Mucosa of stomach (tissue), 1 donor: ENCODE results near the gene SIN3B.
"Not testable (repeated sequence)": the region's sequence is repeated elsewhere in the genome, so short reads cannot be mapped to it uniquely, and the experiment has no call there.

Source experiments
- H3K27me3 ChIP-seq: one replicate; pipeline ENCODE4 v1.7.0; 2013; ENCODE audit warnings: mild to moderate bottlenecking, low read length; ENCODE audit not compliant: control insufficient read depth, insufficient read depth
- H3K36me3 ChIP-seq: one replicate; pipeline ENCODE4 v1.7.0; 2013; ENCODE audit warnings: low read length; ENCODE audit not compliant: control insufficient read depth, insufficient read depth
- H3K4me1 ChIP-seq: one replicate; pipeline ENCODE4 v1.7.0; 2013; ENCODE audit warnings: mild to moderate bottlenecking, low read length; ENCODE audit not compliant: control insufficient read depth, insufficient read depth
- H3K4me3 ChIP-seq: one replicate; pipeline ENCODE4 v1.7.0; 2013; ENCODE audit warnings: low read length
- H3K9ac ChIP-seq: one replicate; pipeline ENCODE4 v1.7.0; 2013; ENCODE audit warnings: mild to moderate bottlenecking, low read length, moderate library complexity
- H3K9me3 ChIP-seq: one replicate; pipeline ENCODE4 v1.7.0; 2013; ENCODE audit warnings: mild to moderate bottlenecking, low read length, moderate library complexity; ENCODE audit not compliant: control insufficient read depth
- donor health status: Pancreatic carcinoma.

Gene SIN3B

GRCh38 chr19:16829010-16829821, at the start of gene SIN3B:
TSS of gene SIN3B (plus strand) at chr19:16829398. CDS start at chr19:16829421, 23 bp downstream.
- Histone ChIP-seq H3K4me1 (peaks cover 30% of the 10 kb centered on the region), H3K4me3 (peak within 1 kb of the TSS; percentile 75), H3K9me3 (no peaks in the 10 kb centered on the region), H3K27me3 (no peaks in the 10 kb centered on the region), H3K9ac (peak within 1 kb of the TSS; percentile 91), H3K36me3 (no peaks in the 10 kb centered on the region)

- no peaks in the 10 kb centered on the region for H3K27me3 ChIP-seq
- no peak overlapping the region for H3K4me3 ChIP-seq
- no peaks in the 10 kb centered on the region for H3K36me3 ChIP-seq
- no peaks in the 10 kb centered on the region for H3K4me1 ChIP-seq
- no peak overlapping the region for H3K9ac ChIP-seq
- no peaks in the 10 kb centered on the region for H3K9me3 ChIP-seq
Measured at GRCh38 chr19:16779539-16780163, 49.5 kb upstream of the SIN3B start.

- no peaks in the 10 kb centered on the region for H3K9me3 ChIP-seq
- H3K4me3 ChIP-seq = no peak overlapping the region
- H3K4me1 ChIP-seq = no peaks in the 10 kb centered on the region
- no peaks in the 10 kb centered on the region for H3K36me3 ChIP-seq
- no peaks in the 10 kb centered on the region for H3K27me3 ChIP-seq
- no peak overlapping the region for H3K9ac ChIP-seq
Measured at GRCh38 chr19:16782719-16783118, 46.5 kb upstream of the SIN3B start.

- Histone ChIP-seq H3K9ac (no peak overlapping the region), H3K4me3 (no peak overlapping the region), H3K27me3 (no peaks in the 10 kb centered on the region), H3K9me3 (peaks cover 8% of the 10 kb centered on the region), H3K4me1 (no peaks in the 10 kb centered on the region), H3K36me3 (no peaks in the 10 kb centered on the region)
Measured at GRCh38 chr19:16788479-16788878, 40.7 kb upstream of the SIN3B start.

- H3K4me1 ChIP-seq = no peaks in the 10 kb centered on the region
- H3K9ac ChIP-seq = no peak overlapping the region
- H3K4me3 ChIP-seq = no peak overlapping the region
- H3K27me3 ChIP-seq = no peaks in the 10 kb centered on the region
- no peaks in the 10 kb centered on the region for H3K36me3 ChIP-seq
- H3K9me3 ChIP-seq = peaks cover 8% of the 10 kb centered on the region
Measured at GRCh38 chr19:16789238-16789637, 40.0 kb upstream of the SIN3B start.

GRCh38 chr19:16790051-16790450, 39.1 kb upstream of the SIN3B start:
- Histone ChIP-seq H3K9ac (no peak overlapping the region), H3K27me3 (no peaks in the 10 kb centered on the region), H3K4me3 (no peak overlapping the region), H3K9me3 (peaks cover 8% of the 10 kb centered on the region), H3K4me1 (no peaks in the 10 kb centered on the region), H3K36me3 (no peaks in the 10 kb centered on the region)

- H3K27me3 ChIP-seq = no peaks in the 10 kb centered on the region
- H3K9me3 ChIP-seq = peaks cover 8% of the 10 kb centered on the region
- H3K9ac ChIP-seq = no peak overlapping the region
- H3K4me3 ChIP-seq = no peak overlapping the region
- H3K4me1 ChIP-seq = no peaks in the 10 kb centered on the region
- H3K36me3 ChIP-seq = no peaks in the 10 kb centered on the region
Measured at GRCh38 chr19:16791942-16792341, 37.3 kb upstream of the SIN3B start.

- no peaks in the 10 kb centered on the region for H3K9me3 ChIP-seq
- H3K36me3 ChIP-seq = no peaks in the 10 kb centered on the region
- H3K27me3 ChIP-seq = no peaks in the 10 kb centered on the region
- no peaks in the 10 kb centered on the region for H3K4me1 ChIP-seq
- no peak overlapping the region for H3K4me3 ChIP-seq
- no peak overlapping the region for H3K9ac ChIP-seq
Measured at GRCh38 chr19:16794456-16795441, 34.4 kb upstream of the SIN3B start.

- Histone ChIP-seq H3K4me3 (no peak overlapping the region), H3K4me1 (no peaks in the 10 kb centered on the region), H3K36me3 (no peaks in the 10 kb centered on the region), H3K27me3 (no peaks in the 10 kb centered on the region), H3K9ac (no peak overlapping the region), H3K9me3 (no peaks in the 10 kb centered on the region)
Measured at GRCh38 chr19:16795731-16796130, 33.5 kb upstream of the SIN3B start.

- Histone ChIP-seq H3K36me3 (no peaks in the 10 kb centered on the region), H3K4me3 (no peak overlapping the region), H3K4me1 (no peaks in the 10 kb centered on the region), H3K9ac (no peak overlapping the region), H3K27me3 (no peaks in the 10 kb centered on the region), H3K9me3 (no peaks in the 10 kb centered on the region)
Measured at GRCh38 chr19:16797876-16798275, 31.3 kb upstream of the SIN3B start.

- H3K36me3 ChIP-seq, H3K9ac ChIP-seq, H3K4me3 ChIP-seq, H3K27me3 ChIP-seq, H3K9me3 ChIP-seq, H3K4me1 ChIP-seq: not testable (repeated sequence)
Measured at GRCh38 chr19:16798326-16798725, 30.9 kb upstream of the SIN3B start.

GRCh38 chr19:16799740-16800139, 29.5 kb upstream of the SIN3B start:
- Histone ChIP-seq H3K36me3 (no peaks in the 10 kb centered on the region), H3K4me1 (no peaks in the 10 kb centered on the region), H3K9me3 (no peaks in the 10 kb centered on the region), H3K27me3 (no peaks in the 10 kb centered on the region), H3K9ac (no peak overlapping the region), H3K4me3 (no peak overlapping the region)
